ENCODE data around the gene PDE6A. TPM values are rescaled to one million over a fixed set of nuclear protein-coding genes. Genes with fewer than 3 reads are reported as not detected.

PDE6A gene
- total RNA-seq, 1 experiment from 2014 or later: 0.50 TPM

DNA sequence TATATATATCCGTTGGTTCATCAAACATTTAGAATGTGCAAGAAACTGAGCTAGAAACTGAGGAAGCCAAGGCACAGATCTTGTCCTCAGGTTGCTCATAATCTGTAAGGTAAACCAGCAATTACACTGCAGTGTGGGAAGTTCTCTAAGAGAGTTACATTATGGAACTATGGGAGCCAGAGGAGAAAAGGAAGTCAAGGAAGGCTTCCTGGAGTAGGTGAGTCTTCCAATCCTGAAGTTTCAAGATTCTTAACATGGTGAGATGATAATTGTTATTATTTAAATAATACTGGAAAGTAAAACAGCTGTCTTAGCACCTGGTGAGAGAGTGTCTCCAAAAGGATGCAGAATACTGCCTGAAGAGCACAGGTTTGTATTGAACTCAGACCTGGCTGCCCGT is 44.2 kb downstream of the PDE6A start:
- intact Hi-C loops (cut with micrococcal nuclease; ENCODE audit: unreplicated experiment): loop anchor here (5.0 kb wide), 1 partner anchor 62 kb away; the partner anchor contains the start of gene SLC26A2
- Histone ChIP-seq H4K20me1 (ENCODE audit: insufficient read depth) (no peaks in the 10 kb centered on the region), H3K79me2 (ENCODE audit: low read depth) (no peaks in the 10 kb centered on the region), H3K36me3 (ENCODE audit: low read depth) (no peaks in the 10 kb centered on the region), H3K4me1 (replicated peaks; ENCODE audit: insufficient read depth) (no peaks in the 10 kb centered on the region), H3F3A (ENCODE audit: insufficient read depth, low read depth) (no peaks in the 10 kb centered on the region), H3K9me2 (ENCODE audit: insufficient read depth) (no peaks in the 10 kb centered on the region), H3K27ac (no peak overlapping the region), H3K9me3 (ENCODE audit: insufficient read depth, low read depth) (no peaks in the 10 kb centered on the region), H3K27me3 (ENCODE audit: insufficient read depth, low read depth) (no peaks in the 10 kb centered on the region), H2AFZ (no peak overlapping the region), H3K4me3 (no peak overlapping the region), H3K4me2 (no peak overlapping the region)
- TF ChIP-seq, protein P1, sequence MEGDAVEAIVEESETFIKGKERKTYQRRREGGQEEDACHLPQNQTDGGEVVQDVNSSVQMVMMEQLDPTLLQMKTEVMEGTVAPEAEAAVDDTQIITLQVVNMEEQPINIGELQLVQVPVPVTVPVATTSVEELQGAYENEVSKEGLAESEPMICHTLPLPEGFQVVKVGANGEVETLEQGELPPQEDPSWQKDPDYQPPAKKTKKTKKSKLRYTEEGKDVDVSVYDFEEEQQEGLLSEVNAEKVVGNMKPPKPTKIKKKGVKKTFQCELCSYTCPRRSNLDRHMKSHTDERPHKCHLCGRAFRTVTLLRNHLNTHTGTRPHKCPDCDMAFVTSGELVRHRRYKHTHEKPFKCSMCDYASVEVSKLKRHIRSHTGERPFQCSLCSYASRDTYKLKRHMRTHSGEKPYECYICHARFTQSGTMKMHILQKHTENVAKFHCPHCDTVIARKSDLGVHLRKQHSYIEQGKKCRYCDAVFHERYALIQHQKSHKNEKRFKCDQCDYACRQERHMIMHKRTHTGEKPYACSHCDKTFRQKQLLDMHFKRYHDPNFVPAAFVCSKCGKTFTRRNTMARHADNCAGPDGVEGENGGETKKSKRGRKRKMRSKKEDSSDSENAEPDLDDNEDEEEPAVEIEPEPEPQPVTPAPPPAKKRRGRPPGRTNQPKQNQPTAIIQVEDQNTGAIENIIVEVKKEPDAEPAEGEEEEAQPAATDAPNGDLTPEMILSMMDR (conservative IDR thresholded peaks at IDR 0.05): no peak
- TF ChIP-seq EZH2 (IDR thresholded peaks at IDR 0.05; ENCODE audit: low read depth): no peak
- no peak for DNase-seq
- ChIA-PET POLR2A (ENCODE audit: unreplicated experiment) (interaction anchor here (0.5 kb wide), 1 partner anchor 46 kb away, joined by 5 read pairs; no protein-coding TSS in a partner anchor), CTCF (no interaction called here)
- BruUV-seq (replicated peaks): no TSS peak

DNA sequence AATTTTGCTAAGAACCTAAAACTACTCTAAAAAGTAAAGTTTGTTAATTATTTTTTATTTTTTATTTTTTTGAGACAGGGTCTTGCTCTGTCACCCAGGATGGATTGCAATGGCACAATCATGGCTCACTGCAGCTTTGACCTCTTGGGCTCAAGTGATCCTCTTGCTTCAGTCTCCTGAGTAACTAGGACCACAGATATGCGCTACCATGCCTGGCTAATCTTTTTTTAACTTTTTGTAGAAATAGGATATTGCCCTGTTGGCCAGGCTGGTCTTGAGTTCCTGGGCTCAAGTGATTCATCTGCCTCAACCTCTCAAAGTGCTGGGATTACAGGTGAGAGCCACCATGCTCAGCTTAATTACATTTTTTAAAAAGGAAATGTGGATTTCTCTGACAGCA is 45.8 kb downstream of the PDE6A start:
- BruUV-seq (replicated peaks): no TSS peak
- H3K9me2 ChIP-seq (ENCODE audit: insufficient read depth): no peaks in the 10 kb centered on the region
- no peak overlapping the region for H3K27ac ChIP-seq
- H3K27me3 ChIP-seq (ENCODE audit: insufficient read depth, low read depth): no peaks in the 10 kb centered on the region
- TF ChIP-seq EZH2 (IDR thresholded peaks at IDR 0.05; ENCODE audit: low read depth): no peak
- TF ChIP-seq, protein P1 (conservative IDR thresholded peaks at IDR 0.05): no peak
- H3K36me3 ChIP-seq (ENCODE audit: low read depth): no peaks in the 10 kb centered on the region
- no peak overlapping the region for H2AFZ ChIP-seq
- no peak for DNase-seq
- no peaks in the 10 kb centered on the region for H3K4me1 ChIP-seq (replicated peaks; ENCODE audit: insufficient read depth)
- no peaks in the 10 kb centered on the region for H3K79me2 ChIP-seq (ENCODE audit: low read depth)
- H3K4me2 ChIP-seq: no peak overlapping the region
- no peaks in the 10 kb centered on the region for H4K20me1 ChIP-seq (ENCODE audit: insufficient read depth)
- H3K9me3 ChIP-seq (ENCODE audit: insufficient read depth, low read depth): no peaks in the 10 kb centered on the region
- H3K4me3 ChIP-seq: no peak overlapping the region
- intact Hi-C loops (cut with micrococcal nuclease; ENCODE audit: unreplicated experiment): no loop called here
- ChIA-PET POLR2A (ENCODE audit: unreplicated experiment) (no interaction called here), CTCF (no interaction called here)
- no peaks in the 10 kb centered on the region for H3F3A ChIP-seq (ENCODE audit: insufficient read depth, low read depth)

DNA sequence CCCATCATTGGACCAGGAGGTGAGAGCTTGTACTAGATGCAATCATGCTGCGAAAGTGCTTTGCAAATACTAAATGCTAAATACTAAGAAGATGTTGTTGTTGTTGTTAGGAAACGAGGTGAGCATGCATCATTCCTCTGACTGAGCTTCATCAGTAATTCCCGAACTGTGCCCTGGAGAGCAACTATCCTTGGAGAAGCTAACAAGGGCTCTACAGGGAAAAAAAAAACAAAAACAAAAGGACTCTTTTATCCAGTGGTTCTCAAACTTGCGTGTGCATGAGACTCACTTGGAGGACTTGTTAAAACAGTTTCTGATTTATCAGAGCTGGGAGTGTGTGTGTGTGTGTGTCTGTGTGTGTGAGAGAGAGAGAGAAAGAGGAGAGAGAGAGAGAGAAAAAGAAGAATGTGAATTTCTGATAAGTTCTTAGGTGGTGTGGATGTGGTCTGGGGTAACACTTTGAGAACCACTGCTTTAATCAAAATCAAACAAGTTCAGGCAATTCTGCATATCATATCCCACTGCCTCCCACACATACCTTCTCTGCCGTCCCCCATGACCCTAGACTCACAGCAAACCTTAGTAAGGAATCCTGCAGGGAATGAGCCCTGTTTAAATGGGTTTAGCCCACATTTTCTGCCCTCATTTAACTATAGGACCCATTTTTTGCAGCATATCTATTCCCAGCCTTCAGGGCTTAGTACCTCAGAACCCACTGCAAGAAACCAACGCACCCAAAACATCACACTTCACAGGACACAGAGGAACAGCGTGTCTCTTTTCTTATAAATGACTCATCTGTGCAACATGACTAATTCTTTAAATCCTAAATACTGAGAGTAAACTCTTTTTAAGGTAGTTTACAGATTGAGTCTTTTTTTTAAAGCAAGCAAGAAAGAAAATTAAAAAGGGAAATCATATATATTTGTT is 48.9 kb downstream of the PDE6A start:
- POLR2A ChIA-PET (ENCODE audit: unreplicated experiment): no interaction called here

More for the DNA sequence above, 48.9 kb downstream of the PDE6A start:
- Histone ChIP-seq H2AFZ (no peak overlapping the region), H3K27me3 (ENCODE audit: insufficient read depth, low read depth) (no peaks in the 10 kb centered on the region), H3K27ac (no peak overlapping the region), H3K4me3 (no peak overlapping the region), H3F3A (ENCODE audit: insufficient read depth, low read depth) (no peaks in the 10 kb centered on the region), H4K20me1 (ENCODE audit: insufficient read depth) (no peaks in the 10 kb centered on the region), H3K9me2 (ENCODE audit: insufficient read depth) (no peaks in the 10 kb centered on the region), H3K4me1 (replicated peaks; ENCODE audit: insufficient read depth) (no peaks in the 10 kb centered on the region), H3K79me2 (ENCODE audit: low read depth) (no peaks in the 10 kb centered on the region), H3K36me3 (ENCODE audit: low read depth) (no peaks in the 10 kb centered on the region), H3K4me2 (no peak overlapping the region), H3K9me3 (ENCODE audit: insufficient read depth, low read depth) (no peaks in the 10 kb centered on the region)
- CTCF ChIA-PET: interaction anchor here (0.6 to 0.9 kb wide), 2 partner anchors 10 to 329 kb away, joined by 3 read pairs; no protein-coding TSS in a partner anchor
- BruUV-seq (replicated peaks): no TSS peak
- TF ChIP-seq, protein P1 (conservative IDR thresholded peaks at IDR 0.05): no peak
- no peak for TF ChIP-seq EZH2 (IDR thresholded peaks at IDR 0.05; ENCODE audit: low read depth)
- intact Hi-C loops (cut with micrococcal nuclease; ENCODE audit: unreplicated experiment): no loop called here
- DNase-seq: no peak
